ENCODE data around the gene CDS2.

CDS2 gene

DNA sequence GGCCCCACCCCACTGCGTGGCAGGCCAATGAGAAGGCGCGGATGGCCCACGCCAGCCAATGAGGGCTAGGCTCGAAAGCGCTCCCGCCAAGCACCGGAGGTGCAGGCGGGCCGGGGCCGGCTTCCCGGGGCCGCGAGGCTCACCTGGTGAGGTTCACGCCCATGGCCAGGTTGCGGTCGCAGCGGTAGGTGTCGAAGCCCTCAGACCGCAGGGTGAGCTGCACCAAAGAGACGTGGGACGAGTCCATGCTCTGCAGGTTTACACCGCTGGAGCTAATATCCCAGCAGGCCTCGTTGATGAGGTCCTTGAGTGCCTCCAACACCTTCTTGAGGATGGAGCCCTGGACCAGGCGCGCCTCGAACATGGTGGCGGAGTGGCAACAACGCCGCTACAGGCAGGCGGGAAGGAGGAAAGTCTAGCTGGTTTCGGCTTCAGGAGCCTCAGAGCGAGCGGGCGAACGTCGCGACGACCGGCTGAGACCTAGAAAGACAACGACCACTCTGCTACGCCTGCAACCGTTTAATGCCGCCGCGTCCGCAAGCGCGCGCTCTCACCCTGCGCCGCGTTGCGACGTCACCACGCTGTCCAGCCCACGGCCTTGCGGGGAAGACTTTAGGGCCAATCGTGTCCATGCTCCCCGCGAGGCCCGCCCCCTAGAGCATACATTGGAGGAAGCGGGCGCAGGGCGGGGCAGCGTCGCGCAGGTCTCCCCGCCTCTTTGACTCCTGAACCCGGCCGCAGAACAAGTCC is 7.2 kb upstream of the CDS2 start, which contains the start of gene PCNA:
Gene PCNA (minus strand): TSS at position 524 of the 750 bp plus-strand sequence. CDS start 160 bp downstream, at position 364.
- DNase-seq (ENCODE audit: low read depth in 2 of 2): peak; percentile 89 to 90

DNA sequence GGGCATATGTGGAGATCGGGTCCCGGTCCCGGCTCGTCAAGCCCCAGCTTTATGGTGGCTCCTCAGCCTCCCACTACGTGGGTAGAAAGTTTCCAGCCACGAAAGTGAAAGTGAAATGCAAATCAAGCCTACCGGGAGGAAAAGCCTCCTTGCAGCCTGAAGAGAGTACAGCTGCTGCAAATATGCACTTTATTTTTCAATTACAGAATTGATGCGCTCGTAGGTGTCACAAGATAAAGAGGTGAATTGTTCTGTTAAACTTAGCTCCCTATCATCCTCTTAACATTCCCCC is 6.7 kb upstream of the CDS2 start:
- DNase-seq (ENCODE audit: low read depth in 2 of 2): no peak

DNA sequence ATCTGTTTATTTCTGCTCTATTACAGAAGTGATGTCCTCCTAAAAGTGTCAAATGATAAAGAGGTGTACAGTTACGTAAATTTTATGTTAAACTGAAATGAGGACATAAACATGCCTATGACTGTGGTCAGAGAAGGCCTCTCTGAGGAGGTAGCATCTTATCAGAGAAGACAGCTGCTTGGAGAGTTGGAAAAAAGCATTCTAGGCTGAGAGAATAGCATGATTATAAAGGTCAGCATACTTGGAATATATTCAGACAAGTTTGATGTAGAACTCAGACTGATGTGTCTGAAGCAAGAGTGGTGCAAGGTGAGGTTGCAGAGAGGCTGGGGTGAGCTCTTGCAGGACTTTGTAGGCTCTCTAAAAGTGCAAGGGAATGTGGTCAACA is 3.9 kb upstream of the CDS2 start:
- DNase-seq (ENCODE audit: low read depth in 2 of 2): no peak

DNA sequence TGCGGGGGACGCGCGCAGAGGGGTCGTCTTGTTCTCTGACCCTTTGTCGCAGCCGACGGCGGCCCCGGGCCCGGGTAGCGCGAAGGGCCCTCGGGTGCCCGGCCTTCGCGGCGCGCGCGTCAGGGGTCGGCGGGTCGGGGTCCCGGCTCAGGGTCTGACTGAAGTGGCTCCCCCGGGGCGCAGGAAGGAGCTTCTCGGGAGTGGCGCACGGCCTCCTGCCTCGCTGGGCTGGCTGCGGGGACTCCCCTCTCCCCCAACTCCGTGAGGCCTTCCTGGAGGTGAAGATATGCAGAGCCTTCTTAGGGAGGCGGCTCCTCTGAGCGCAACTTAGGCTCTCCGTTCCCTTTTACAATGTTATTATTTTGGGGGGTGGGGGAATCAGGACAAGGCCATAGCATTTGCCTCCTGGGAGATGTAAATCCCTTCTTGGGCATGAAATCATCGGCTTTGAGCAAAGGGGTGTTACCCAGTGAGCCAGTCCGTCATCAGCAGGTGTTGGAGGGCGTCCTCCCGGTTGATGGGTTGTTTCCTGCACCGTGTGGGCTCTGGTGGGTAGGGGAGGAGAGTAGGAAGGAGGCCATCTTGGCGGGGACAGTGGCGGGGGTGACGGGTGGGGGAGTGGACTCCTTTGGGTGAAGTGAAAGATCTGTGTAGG is 523 bp downstream of the CDS2 start:
- peak; percentile 24 to 45 for DNase-seq (ENCODE audit: low read depth in 2 of 2)

DNA sequence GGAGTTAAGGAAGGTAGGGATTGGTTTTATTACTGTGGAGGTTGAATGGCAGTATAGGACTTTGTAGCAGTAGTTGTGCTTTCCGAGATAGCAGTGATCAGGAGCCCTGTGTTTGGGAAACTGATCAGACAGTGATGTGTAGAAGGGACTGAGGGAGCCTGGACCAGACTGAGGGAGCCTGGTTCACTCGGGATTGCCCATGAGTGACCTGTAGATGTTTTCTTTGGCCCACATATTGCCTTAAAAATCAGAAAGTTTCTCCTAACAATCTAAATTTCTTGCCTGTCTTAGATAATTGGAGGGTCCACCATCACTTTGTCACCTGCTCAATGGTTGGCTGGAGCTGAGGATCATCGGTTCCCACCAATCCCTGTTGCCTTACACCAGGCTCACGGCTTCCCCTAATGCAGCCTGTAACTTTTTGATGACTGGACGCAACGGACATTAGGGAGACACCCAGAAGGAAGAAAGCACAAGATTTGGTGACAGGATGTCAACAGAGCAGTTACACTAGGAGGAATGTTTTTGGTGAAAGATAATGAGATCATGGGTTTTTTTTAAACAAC is 1.1 kb downstream of the CDS2 start:
- no peak for DNase-seq (ENCODE audit: low read depth in 2 of 2)

DNA sequence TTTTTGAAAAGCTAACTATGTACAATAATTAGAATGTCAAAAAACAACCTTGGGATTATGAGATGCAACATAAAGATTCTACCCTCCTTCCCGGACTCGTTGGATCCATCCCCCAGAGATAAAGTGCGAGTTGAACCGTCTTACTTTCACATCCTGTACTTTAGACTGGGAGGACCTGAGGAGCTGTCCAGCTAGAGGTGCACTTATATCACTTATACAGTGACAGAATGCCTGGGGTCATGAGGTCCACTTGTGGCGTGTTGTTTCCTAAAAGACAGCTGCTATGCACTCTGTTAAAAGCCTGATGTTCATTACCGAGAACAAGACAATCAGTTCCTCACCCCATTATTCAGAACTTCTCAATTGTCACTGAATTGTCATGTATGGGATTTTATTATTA is 2.1 kb downstream of the CDS2 start:
- DNase-seq (ENCODE audit: low read depth in 2 of 2): no peak

DNA sequence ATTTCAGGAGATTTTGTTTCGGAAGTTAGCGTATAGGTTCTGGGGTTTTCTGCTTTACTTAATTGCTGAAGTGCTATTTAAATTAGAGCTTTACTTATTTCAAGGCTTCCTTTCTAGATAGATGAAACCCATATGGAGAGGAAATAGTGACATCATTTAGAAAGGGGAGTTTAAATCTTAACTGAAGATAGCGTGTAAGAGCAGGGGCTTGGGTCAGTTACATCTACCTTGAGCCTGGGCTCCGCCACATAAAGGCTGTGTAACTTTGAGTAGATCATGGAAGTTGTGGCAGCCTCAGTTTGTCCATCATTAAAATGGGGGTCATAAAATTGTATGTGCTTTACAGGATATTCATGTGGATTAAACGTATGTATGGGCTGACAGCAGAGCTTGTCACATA is 4.7 kb downstream of the CDS2 start:
- no peak for DNase-seq (ENCODE audit: low read depth in 2 of 2)

DNA sequence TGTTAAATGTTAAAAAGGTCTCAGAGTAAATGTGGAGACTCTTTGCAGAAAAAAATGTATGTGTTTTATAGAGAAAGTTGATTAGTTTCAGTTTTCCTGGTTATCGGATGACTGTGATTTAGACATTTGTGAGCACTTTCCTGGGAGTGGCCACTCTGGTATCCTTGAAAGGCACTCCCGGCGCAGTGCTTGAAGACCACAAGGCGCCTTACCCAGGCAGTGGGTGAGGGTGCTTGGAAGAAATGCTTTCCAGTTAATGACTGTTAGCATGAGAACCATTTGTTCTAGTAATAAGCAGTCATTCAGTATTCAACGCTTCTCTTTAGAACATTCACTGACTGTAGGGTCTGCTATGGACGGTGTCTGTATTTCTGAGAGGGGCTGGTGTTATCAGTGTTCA is 7.2 kb downstream of the CDS2 start:
- DNase-seq (ENCODE audit: low read depth in 2 of 2): no peak

DNA sequence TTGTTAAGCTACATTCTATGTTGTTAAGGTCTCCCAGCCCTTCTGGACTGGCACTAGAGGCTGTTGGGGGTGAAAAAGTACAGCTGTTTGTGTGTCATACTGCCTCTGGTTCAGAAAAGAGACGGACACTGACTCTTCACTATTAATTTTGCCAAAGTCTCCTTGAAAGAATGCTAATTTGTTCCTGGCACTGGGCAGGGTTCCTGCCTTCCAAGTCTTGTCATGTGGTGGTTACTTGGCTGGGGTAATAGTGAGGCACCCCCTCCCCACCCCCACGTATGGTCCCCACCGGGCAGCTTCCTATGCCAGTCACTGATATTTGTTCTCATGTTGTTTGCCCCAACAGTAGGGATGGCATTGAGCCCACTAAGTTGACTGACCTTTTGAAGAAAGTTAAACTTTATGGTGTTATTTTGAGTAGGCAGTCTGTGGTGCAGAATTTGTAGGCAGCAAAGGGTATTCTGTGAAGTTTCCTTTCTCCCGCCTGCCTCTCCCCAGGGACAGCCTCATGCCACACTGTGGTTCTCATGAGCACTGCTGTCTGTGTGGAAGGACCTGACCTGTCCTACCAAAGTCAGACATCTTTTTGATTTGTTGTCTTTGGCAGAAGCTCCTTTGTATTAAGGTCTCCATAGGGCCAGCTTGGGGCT is 8.7 kb downstream of the CDS2 start:
- no peak for DNase-seq (ENCODE audit: low read depth in 2 of 2)

DNA sequence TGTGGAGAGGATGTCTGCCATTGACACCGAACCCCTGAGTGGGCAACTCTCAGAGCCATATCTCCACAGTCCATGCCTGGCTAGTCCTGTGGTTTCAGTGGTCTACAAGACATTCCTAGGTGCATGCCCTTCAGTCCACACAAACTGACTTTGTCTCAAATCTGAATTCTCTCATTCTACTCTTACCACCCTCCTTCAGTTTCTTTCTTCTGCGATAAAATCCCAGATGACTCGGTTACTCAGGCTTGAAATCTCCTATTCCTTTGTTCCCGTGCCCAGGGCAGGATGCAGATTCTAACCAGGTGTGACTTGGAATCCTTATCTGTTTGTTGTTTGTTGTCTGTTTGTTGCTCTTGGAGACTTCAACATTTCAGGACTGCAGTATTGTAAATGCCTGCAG is 9.3 kb downstream of the CDS2 start:
- DNase-seq (ENCODE audit: low read depth in 2 of 2): no peak

DNA sequence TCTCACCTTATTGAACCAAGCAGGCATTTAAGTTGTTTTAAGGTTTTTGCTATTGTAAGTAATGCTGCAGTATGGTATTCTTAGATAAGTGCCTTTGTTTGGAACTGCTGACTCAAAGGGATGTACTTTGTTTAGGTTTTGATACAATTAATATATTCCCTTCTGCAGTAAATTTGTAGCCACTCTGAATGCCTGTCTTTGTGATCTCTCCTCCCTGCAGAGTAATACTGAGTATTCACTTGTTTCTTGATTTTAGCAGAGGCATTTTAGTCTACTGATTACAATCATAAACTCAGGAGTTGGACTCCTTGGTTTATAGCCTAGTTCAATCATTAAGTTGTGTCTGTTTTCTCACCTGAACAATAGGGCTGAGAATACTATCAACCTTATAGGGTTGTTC is 13.4 kb downstream of the CDS2 start:
- DNase-seq (ENCODE audit: low read depth in 2 of 2): no peak

DNA sequence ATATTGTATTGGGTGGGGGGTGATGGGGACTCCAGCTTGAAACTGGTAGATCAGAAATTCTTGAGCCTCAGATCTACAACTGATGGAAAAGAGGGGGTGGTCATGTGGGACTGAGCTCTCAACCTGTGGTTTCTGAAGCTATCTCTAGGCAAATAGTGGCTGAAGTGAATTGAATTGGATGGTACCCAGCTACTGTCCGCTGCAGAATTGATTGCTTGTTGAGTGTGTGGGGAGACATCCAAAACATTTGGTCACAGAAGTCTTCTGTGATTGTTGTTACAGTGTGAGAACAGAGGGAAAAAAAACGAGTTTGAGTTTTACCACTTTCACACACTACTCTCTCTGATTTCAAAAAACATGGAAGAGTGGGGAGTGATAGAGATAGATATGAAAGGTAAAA is 14.8 kb downstream of the CDS2 start:
- DNase-seq (ENCODE audit: low read depth in 2 of 2): no peak

DNA sequence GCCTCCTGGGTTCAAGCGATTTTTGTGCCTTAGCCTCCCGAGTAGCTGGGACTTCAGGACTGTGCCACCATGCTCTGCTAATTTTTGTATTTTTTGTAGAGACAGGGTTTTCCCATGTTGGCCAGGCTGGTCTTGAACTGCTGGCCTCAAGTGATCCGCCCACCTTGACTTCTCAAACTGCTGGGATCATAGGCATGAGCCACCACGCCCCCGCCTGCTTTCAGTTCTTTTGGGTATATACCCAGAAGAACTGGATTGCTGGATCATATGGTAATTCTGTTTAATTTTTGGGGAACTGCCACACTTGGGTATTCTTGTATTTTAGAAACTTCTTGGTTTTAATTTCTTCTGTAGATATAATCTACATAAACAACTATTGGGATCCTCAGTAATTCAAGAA is 17.0 kb downstream of the CDS2 start:
- DNase-seq (ENCODE audit: low read depth in 2 of 2): no peak

DNA sequence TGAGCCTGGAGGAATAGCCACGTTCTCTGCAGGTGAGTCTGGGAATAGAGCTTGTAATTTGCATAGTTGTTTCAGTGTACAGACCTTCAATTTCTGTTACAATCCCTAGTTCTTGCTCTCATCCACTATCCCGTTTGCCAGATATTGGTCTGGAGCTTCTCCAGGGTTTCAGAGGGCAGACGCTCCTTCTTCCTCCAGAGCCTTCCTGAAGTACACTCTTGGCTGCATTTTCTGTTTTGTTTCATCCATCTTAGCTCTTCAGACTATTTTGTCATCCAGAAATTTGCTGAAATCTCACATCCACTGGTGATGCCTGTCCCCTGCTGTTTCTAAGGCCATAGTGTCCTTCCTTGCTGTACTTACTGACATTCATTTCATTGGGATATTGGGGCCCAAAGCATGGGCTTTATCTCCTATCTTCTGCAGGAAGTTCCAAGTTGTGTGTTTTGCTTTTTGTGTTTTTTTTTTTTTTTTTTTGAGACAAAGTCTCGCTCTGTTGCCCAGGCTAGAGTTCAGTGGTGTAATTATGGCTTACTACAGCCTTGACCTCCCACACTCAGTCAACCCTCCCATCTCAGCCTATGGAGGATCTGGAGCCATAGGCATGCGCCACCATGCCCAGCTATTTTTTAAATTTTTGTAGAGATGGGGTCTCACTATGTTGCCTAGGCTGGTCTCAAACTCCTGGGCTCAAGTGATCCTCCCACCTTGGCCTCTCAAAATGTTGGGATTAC is 18.7 kb downstream of the CDS2 start:
- no peak for DNase-seq (ENCODE audit: low read depth in 2 of 2)

DNA sequence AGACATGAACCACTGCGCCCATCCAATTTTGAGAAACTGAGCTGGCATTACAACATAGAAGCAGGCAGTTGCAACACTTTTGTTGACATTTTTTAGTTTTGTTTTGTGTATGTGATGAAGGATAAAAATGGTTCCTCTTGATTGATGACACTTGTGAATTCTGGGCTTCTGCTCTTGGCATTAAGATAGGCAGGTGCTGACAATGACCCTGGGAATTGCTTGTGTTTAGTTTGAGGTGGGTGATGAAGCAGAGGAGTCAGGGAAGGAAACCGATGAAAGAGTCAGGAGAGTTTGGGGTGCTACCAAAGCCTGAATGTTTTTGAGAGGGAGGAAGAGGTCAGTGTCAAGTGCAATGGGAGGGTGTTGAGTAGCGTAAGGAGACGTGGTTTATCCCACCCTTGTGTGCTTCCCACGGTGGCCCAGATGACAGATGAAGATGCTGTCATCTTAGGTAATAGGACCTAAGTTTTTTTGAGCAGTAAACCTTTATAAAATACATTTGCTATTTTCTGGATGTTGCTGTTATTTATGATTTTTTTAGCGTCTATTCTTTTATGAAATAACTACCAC is 19.4 kb downstream of the CDS2 start:
- DNase-seq (ENCODE audit: low read depth in 2 of 2): no peak

DNA sequence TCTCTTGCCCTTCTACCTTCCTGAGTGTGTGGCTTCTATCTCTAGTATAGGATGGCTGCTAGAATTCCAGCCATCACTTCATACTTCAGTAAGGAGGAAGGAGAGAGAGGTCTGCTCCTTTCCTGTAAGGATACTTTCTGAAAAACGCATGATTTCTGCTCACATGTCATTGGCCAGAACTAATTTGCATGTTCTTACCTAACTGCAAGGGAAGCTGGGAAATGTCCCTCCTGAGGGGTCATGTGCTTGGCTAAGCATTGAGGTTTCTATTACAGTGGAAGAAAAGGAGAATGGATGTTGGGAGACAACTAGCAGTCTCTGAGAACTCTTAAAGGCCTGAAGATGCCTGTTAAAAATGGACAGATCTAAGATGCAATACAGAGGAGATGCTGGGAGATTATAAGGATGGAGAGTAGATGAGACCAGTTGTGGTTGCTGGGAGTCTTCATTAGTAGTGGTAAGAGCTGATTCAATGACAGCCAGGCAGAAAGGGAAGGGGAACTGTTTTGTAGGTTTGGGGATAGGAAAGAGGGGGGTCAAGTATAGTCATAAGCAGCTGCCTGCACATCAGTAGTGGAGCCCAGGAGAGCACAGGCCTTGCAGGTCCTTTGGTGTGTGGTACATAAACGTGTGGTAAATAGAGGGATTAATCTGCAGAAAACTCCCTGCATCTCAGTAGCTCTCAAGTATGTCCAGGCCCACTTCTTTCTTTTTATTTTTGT is 20.2 kb downstream of the CDS2 start:
- DNase-seq (ENCODE audit: low read depth in 2 of 2): no peak

DNA sequence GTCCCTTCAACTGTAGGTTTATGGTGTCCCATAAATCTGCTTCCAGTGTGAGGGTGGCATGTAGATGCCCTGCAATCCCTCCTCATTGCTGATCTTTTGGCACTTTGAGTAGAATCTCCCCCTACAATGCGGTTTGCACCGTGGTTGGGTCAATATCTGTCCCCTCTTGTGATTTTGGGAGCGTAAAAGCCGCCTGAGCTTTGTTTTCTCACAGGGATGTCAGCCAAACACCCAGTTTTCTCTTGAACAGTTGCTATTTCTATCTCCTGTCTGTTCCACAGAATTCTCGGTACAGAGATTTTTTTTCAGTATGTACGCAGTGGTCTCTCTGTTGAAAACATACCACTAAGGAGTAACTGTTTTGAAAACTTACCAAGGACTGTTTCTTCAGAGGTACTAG is 21.8 kb downstream of the CDS2 start:
- no peak for DNase-seq (ENCODE audit: low read depth in 2 of 2)

DNA sequence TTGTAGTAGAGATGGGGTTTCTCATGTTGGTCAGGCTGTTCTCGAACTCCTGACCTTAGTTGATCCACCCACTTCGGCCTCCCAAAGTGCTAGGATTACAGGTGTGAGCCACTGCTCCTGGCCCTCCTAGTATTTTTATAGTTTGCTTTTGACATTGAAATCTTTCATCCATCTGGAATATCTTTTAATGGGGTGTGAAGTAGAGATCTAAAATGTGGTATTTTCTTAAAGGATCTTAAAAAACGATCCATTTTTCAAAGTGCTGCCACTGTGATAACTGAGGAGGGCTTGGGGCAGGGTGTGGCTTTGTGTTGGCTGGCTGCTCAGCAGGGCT is 23.1 kb downstream of the CDS2 start:
- no peak for DNase-seq (ENCODE audit: low read depth in 2 of 2)

DNA sequence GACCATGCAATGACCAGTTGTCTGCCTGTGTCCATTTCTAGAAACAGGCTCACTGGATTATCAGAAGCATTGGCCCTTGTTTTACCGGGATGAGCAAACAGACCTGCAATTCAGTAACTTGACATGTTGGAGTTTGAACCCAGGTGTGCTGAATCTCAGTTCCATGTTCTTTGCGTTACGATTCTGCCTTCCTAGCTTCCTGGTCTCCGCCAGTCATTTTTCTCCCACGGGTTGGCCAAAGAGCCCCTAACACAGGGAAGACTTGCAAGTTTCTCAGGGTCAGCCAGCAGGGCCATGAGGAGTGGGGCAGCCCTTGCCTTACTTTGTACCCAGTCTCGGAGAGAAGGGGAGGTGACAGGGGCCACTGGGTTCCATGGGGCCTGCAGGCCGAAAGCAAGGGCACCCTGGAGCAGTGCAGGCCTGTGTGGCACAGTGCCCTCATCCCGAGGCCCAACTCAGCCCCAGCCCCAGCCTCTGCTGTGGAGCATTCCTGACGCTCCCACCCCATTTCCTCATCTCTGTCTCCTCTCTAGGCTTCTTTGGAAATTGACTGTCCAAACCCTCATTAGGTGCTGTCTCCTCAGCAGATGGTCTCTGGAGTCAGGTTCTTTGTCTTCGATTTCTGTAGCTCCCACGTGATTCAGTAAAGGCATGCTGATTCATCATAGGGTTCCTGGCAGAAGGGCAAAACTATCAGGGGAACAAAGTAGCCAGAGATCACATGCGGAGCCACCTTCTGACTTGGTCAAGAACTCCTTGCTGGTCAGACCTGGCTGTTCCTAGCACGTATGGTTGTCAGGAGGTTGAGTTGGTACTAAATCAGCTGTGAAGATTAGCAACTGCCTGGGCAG is 23.6 kb downstream of the CDS2 start:
- no peak for DNase-seq (ENCODE audit: low read depth in 2 of 2)

DNA sequence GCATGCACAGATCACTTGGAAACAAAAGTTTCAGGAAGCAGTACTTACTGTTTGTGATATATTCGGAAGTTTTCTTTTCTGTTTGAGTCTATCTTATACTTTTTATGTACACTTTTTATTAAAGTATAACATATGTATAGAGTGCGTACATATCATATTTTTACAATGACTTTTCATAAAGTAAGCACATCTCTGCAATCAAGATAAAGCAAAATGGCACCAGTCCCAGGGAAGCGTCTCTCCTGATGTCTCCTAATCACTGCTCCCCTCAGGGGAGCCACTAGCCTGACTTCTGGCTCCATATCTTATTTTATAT is 26.3 kb downstream of the CDS2 start:
- DNase-seq (ENCODE audit: low read depth in 2 of 2): no peak

Measured in stimulated activated CD8-positive, alpha-beta memory T cell treated with anti-CD3 and anti-CD28 coated beads, Interleukin-2, amount 100 ng/mL, for 1 hour (primary cell).